OCI-LY1 (cell line): ENCODE data around the gene ZIC1.

Experiments used
- H2AFZ ChIP-seq: fragments of 200-600 bp; sonication (generic), shearing (Covaris generic); 2 replicates; pipeline ENCODE4 v1.6.0; 2014; ENCODE audit warnings: antibody characterized with exemption, mild to moderate bottlenecking, low read length
- H3F3A ChIP-seq: fragments of 200-600 bp; sonication (generic), shearing (Covaris generic); 2 replicates; pipeline ENCODE4 v1.6.0; 2014; ENCODE audit warnings: mild to moderate bottlenecking, antibody characterized with exemption, low read length, moderate library complexity; ENCODE audit not compliant: insufficient read depth
- H3K27ac ChIP-seq: fragments of 200-600 bp; sonication (generic); 2 replicates; pipeline ENCODE4 v1.5.1; 2014; ENCODE audit warnings: low read length, mixed run types, mild to moderate bottlenecking, low read depth; ENCODE audit not compliant: poor library complexity, severe bottlenecking
- H3K27me3 ChIP-seq: fragments of 200-600 bp; sonication (generic); 2 replicates; pipeline ENCODE4 v1.6.0; 2014; ENCODE audit warnings: antibody characterized with exemption, mild to moderate bottlenecking, low read length, moderate library complexity; ENCODE audit not compliant: insufficient read depth
- H3K36me3 ChIP-seq: fragments of 200-600 bp; sonication (generic); 2 replicates; pipeline ENCODE4 v1.6.1; 2014; ENCODE audit warnings: mild to moderate bottlenecking, antibody characterized with exemption, low read length, moderate library complexity, mixed read lengths; ENCODE audit not compliant: insufficient read depth
- H3K4me1 ChIP-seq: fragments of 200-600 bp; sonication (generic); 2 replicates; pipeline ENCODE4 v1.5.1; 2014; ENCODE audit warnings: mild to moderate bottlenecking, low read length, moderate library complexity; ENCODE audit not compliant: insufficient read depth, severe bottlenecking
- H3K4me2 ChIP-seq: fragments of 200-600 bp; sonication (generic), shearing (Covaris generic); 2 replicates; pipeline ENCODE4 v1.6.1; 2014; ENCODE audit warnings: low read length
- H3K4me3 ChIP-seq: fragments of 200-600 bp; sonication (generic); 2 replicates; pipeline ENCODE4 v1.5.1; 2014; ENCODE audit warnings: low read length, low read depth, mild to moderate bottlenecking, mixed read lengths; ENCODE audit not compliant: poor library complexity, severe bottlenecking
- H3K79me2 ChIP-seq: fragments of 200-600 bp; shearing (Covaris generic); 2 replicates; pipeline ENCODE4 v1.6.1; 2016; ENCODE audit warnings: mixed run types, low read length, mixed read lengths; ENCODE audit not compliant: insufficient read depth
- H3K9ac ChIP-seq: fragments of 200-600 bp; sonication (generic), shearing (Covaris generic); 2 replicates; pipeline ENCODE4 v1.6.1; 2014; ENCODE audit warnings: mild to moderate bottlenecking, low read length, mixed read lengths
- H3K9me2 ChIP-seq: fragments of 200-600 bp; sonication (generic), shearing (Covaris generic); 2 replicates; pipeline ENCODE4 v1.6.1; 2014; ENCODE audit warnings: low read depth, mild to moderate bottlenecking, low read length, mixed read lengths
- H3K9me3 ChIP-seq: fragments of 200-600 bp; shearing (Covaris generic); 2 replicates; pipeline ENCODE4 v1.6.1; 2014; ENCODE audit warnings: low read length, mixed read lengths
- H4K20me1 ChIP-seq: fragments of 200-600 bp; sonication (generic), shearing (Covaris generic); 2 replicates; pipeline ENCODE4 v1.6.0; 2016; ENCODE audit warnings: mild to moderate bottlenecking, low read length; ENCODE audit not compliant: insufficient read depth
- CTCF ChIP-seq: fragments of 200-600 bp; sonication (generic), shearing (Covaris generic); IDR thresholded peaks from 2 replicates; pipeline ENCODE4 v1.5.1; 2017; ENCODE audit warnings: mild to moderate bottlenecking, antibody characterized with exemption, low read length, moderate library complexity, mixed read lengths
- EZH2 ChIP-seq: fragments of 200-600 bp; sonication (generic), shearing (Covaris generic); IDR thresholded peaks from 2 replicates; pipeline ENCODE4 v1.8.0; 2017; ENCODE audit warnings: borderline replicate concordance, mixed run types, mild to moderate bottlenecking, antibody characterized with exemption, low read length, moderate library complexity, mixed read lengths

ZIC1 gene

GRCh38 chr3:147369231-147369630 lies 39.9 kb upstream of the ZIC1 start:
- Histone ChIP-seq H3K9me3 (no peaks in the 10 kb centered on the region), H3K27me3 (no peaks in the 10 kb centered on the region), H3K79me2 (no peaks in the 10 kb centered on the region), H3K4me1 (no peaks in the 10 kb centered on the region), H3K36me3 (no peaks in the 10 kb centered on the region), H2AFZ (no peak overlapping the region), H3F3A (no peaks in the 10 kb centered on the region), H3K4me3 (no peak overlapping the region), H3K9ac (no peak overlapping the region), H4K20me1 (no peaks in the 10 kb centered on the region), H3K9me2 (no peaks in the 10 kb centered on the region), H3K27ac (no peak overlapping the region), H3K4me2 (no peak overlapping the region)
- no peak for TF ChIP-seq CTCF
- TF ChIP-seq EZH2 = no peak

GRCh38 chr3:147369661-147370123 lies 39.5 kb upstream of the ZIC1 start:
- no peaks in the 10 kb centered on the region for H3F3A ChIP-seq
- TF ChIP-seq EZH2 (no peak), CTCF (no peak)
- no peaks in the 10 kb centered on the region for H3K36me3 ChIP-seq
- no peak overlapping the region for H3K4me3 ChIP-seq
- H3K27me3 ChIP-seq = no peaks in the 10 kb centered on the region
- no peak overlapping the region for H3K27ac ChIP-seq
- no peaks in the 10 kb centered on the region for H3K4me1 ChIP-seq
- H3K9me3 ChIP-seq = no peaks in the 10 kb centered on the region
- H4K20me1 ChIP-seq = no peaks in the 10 kb centered on the region
- no peak overlapping the region for H2AFZ ChIP-seq
- no peak overlapping the region for H3K9ac ChIP-seq
- no peak overlapping the region for H3K4me2 ChIP-seq
- no peaks in the 10 kb centered on the region for H3K9me2 ChIP-seq
- H3K79me2 ChIP-seq = no peaks in the 10 kb centered on the region

- Histone ChIP-seq H3K9ac (no peak overlapping the region), H3K4me2 (no peak overlapping the region), H3K79me2 (no peaks in the 10 kb centered on the region), H4K20me1 (no peaks in the 10 kb centered on the region), H3K27me3 (no peaks in the 10 kb centered on the region), H3K27ac (no peak overlapping the region), H3K36me3 (no peaks in the 10 kb centered on the region), H3K4me3 (no peak overlapping the region), H2AFZ (no peak overlapping the region), H3K9me2 (no peaks in the 10 kb centered on the region), H3K9me3 (no peaks in the 10 kb centered on the region), H3F3A (no peaks in the 10 kb centered on the region), H3K4me1 (no peaks in the 10 kb centered on the region)
- no peak for TF ChIP-seq EZH2
- no peak for TF ChIP-seq CTCF
Observed at GRCh38 chr3:147370349-147370748, 38.8 kb upstream of the ZIC1 start.
